GM23338 (cell line): ENCODE results near the gene POC1B. TPM values are rescaled to one million over a fixed set of nuclear protein-coding genes. Genes with fewer than 3 reads are reported as not detected.

Experiments used
- ATAC-seq: fragments of 200-7000 bp; cut with Tn5 transposase; 3 replicates; pipeline ENCODE4 v1.9.1; 2020
- DNase-seq: peaks from one replicate; pipeline ENCODE4 v3.0.0-alpha.2; 2015; ENCODE audit warnings: low spot score
- H2AFZ ChIP-seq: fragments of 200-600 bp; sonication (generic); 2 replicates; pipeline ENCODE4 v1.8.0; 2016; ENCODE audit warnings: antibody characterized with exemption, mild to moderate bottlenecking, moderate library complexity
- H3F3A ChIP-seq: fragments of 200-600 bp; sonication (generic); replicated peaks from 2 replicates; pipeline ENCODE4 v1.8.0; 2017; ENCODE audit warnings: antibody characterized with exemption, mixed run types, low read depth
- H3K27ac ChIP-seq: fragments of 200-600 bp; sonication (generic); 2 replicates; pipeline ENCODE4 v1.6.1; 2016; ENCODE audit warnings: low read depth
- H3K27me3 ChIP-seq: fragments of 200-600 bp; sonication (generic); 2 replicates; pipeline ENCODE4 v1.8.0; 2016; ENCODE audit warnings: mild to moderate bottlenecking, mixed run types, moderate library complexity; ENCODE audit not compliant: insufficient read depth
- H3K36me3 ChIP-seq: fragments of 200-600 bp; sonication (generic); 2 replicates; pipeline ENCODE4 v1.8.0; 2016; ENCODE audit warnings: mild to moderate bottlenecking; ENCODE audit not compliant: insufficient read depth
- H3K4me1 ChIP-seq: fragments of 200-600 bp; sonication (generic); 2 replicates; pipeline ENCODE4 v1.8.0; 2016; ENCODE audit warnings: mild to moderate bottlenecking, moderate library complexity; ENCODE audit not compliant: insufficient read depth
- H3K4me2 ChIP-seq: fragments of 200-600 bp; sonication (generic); 2 replicates; pipeline ENCODE4 v1.7.1; 2017; ENCODE audit warnings: mixed run types
- H3K4me3 ChIP-seq: fragments of 200-600 bp; sonication (generic); 2 replicates; pipeline ENCODE4 v1.6.1; 2016; ENCODE audit warnings: mixed run types
- H3K79me2 ChIP-seq: fragments of 200-600 bp; sonication (generic); replicated peaks from 2 replicates; pipeline ENCODE4 v1.8.0; 2017; ENCODE audit warnings: mild to moderate bottlenecking; ENCODE audit not compliant: insufficient read depth
- H3K9me2 ChIP-seq: fragments of 200-600 bp; sonication (generic); 2 replicates; pipeline ENCODE4 v1.8.0; 2017; ENCODE audit not compliant: insufficient read depth
- H4K20me1 ChIP-seq: fragments of 200-600 bp; sonication (generic); replicated peaks from 2 replicates; pipeline ENCODE4 v1.8.0; 2017; ENCODE audit warnings: mild to moderate bottlenecking; ENCODE audit not compliant: insufficient read depth
- H3K27ac Mint-ChIP-seq: 2 replicates; pipeline ENCODE4 v1.8.0; 2020; ENCODE audit warnings: inconsistent platforms, mild to moderate bottlenecking, moderate library complexity, mixed read lengths
- H3K27me3 Mint-ChIP-seq: 3 replicates; pipeline ENCODE4 v1.8.0; 2022; ENCODE audit warnings: low read depth, mild to moderate bottlenecking, moderate library complexity, mixed read lengths, inconsistent platforms; ENCODE audit not compliant: insufficient read depth, poor library complexity
- H3K36me3 Mint-ChIP-seq: 3 replicates; pipeline ENCODE4 v1.8.0; 2021; ENCODE audit warnings: low read depth, mild to moderate bottlenecking, inconsistent platforms, moderate library complexity, mixed read lengths
- H3K4me1 Mint-ChIP-seq: 3 replicates; pipeline ENCODE4 v1.8.0; 2020; ENCODE audit warnings: mild to moderate bottlenecking, inconsistent platforms, mixed read lengths
- H3K4me3 Mint-ChIP-seq: 3 replicates; pipeline ENCODE4 v1.8.0; 2021; ENCODE audit warnings: moderate library complexity, mild to moderate bottlenecking, inconsistent platforms, mixed read lengths
- H3K9me3 Mint-ChIP-seq: 3 replicates; pipeline ENCODE4 v1.8.0; 2020; ENCODE audit warnings: moderate library complexity, mild to moderate bottlenecking, inconsistent platforms, mixed read lengths
- EZH2 ChIP-seq: fragments of 200-600 bp; sonication (generic); IDR thresholded peaks from one replicate; pipeline ENCODE4 v1.8.0; 2017; ENCODE audit warnings: antibody characterized with exemption, mild to moderate bottlenecking, low read depth; ENCODE audit not compliant: unreplicated experiment
- JUNB ChIP-seq: IDR thresholded peaks from one replicate; pipeline ENCODE4 v1.6.1; 2016; ENCODE audit warnings: antibody characterized with exemption; ENCODE audit not compliant: unreplicated experiment
- NANOG ChIP-seq: IDR thresholded peaks from 2 replicates; pipeline ENCODE4 v1.6.1; 2016; ENCODE audit warnings: antibody characterized with exemption, borderline replicate concordance
- STAT1 ChIP-seq: IDR thresholded peaks from one replicate; pipeline ENCODE4 v1.6.1; 2016; ENCODE audit warnings: antibody characterized with exemption; ENCODE audit not compliant: unreplicated experiment
- polyA plus RNA-seq: library from polyadenylated mRNA; unstranded; fragments of >200 nt; fragmentation: Nextera tagmentation; extraction: Ambion mirVana; gene quantifications from 2 replicates; pipeline ENCODE4 v1.2.1, GENCODE V29; 2016
- total RNA-seq: library from RNA; depleted of rRNA; stranded (reverse); fragments of >200 nt; shearing (Covaris generic); gene quantifications from 2 replicates; pipeline ENCODE4 v1.2.3, GENCODE V29; 2014
- TF ChIP-seq, protein P1 (sequence below), 2 experiments: fragments of 200-600 bp in 1 of 2; sonication (generic) in 1 of 2; conservative IDR thresholded peaks; 2 replicates each; pipeline versions ENCODE4 v1.5.1 to v1.6.1; 2016 to 2017; ENCODE audit warnings: antibody characterized with exemption in 2 of 2, low read depth in 2 of 2, mild to moderate bottlenecking in 2 of 2, moderate library complexity in 1 of 2
- TF ChIP-seq, protein P2 (sequence below): IDR thresholded peaks from 2 replicates; pipeline ENCODE4 v1.6.1; 2016; ENCODE audit warnings: antibody characterized with exemption
- TF ChIP-seq, protein P3 (sequence below): IDR thresholded peaks from one replicate; pipeline ENCODE4 v1.6.1; 2018; ENCODE audit warnings: antibody characterized with exemption; ENCODE audit not compliant: unreplicated experiment

Gene POC1B
- total and polyA plus RNA-seq, 2 experiments from 2014 or later = 11.8 to 17.5 TPM

DNA sequence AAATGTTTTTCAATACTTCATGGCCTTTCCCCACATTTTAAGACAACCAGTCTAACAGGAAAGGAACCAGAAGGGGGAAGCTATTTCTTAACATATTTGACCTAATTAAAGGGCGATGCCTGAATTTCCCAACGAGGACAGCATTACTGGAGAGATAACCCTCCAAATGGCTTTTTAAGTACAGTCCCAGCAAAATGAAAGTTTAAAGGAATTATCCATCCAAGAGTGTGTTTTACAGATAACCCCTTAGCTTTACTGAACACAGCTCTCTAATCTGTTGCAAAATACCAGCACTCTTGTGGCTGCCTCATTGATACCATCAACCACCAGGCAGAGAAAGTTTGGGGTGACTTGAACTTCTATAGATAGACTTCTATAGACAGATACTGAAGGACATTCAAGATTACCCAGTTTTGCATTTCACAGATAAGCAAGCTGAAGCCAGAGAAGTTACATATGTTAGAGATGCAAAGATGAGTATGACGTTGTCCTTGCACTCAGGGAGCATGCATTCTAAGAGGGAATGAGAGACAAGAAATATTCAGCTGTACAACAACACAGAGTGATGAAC lies 132.2 kb downstream of the POC1B start (continued):
- TF ChIP-seq, protein P1, sequence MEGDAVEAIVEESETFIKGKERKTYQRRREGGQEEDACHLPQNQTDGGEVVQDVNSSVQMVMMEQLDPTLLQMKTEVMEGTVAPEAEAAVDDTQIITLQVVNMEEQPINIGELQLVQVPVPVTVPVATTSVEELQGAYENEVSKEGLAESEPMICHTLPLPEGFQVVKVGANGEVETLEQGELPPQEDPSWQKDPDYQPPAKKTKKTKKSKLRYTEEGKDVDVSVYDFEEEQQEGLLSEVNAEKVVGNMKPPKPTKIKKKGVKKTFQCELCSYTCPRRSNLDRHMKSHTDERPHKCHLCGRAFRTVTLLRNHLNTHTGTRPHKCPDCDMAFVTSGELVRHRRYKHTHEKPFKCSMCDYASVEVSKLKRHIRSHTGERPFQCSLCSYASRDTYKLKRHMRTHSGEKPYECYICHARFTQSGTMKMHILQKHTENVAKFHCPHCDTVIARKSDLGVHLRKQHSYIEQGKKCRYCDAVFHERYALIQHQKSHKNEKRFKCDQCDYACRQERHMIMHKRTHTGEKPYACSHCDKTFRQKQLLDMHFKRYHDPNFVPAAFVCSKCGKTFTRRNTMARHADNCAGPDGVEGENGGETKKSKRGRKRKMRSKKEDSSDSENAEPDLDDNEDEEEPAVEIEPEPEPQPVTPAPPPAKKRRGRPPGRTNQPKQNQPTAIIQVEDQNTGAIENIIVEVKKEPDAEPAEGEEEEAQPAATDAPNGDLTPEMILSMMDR (conservative IDR thresholded peaks at IDR 0.05; ENCODE audit: low read depth in 2 of 2) = no peak
- TF ChIP-seq JUNB (no peak), STAT1 (no peak), NANOG (no peak), EZH2 (no peak)
- TF ChIP-seq, protein P2, sequence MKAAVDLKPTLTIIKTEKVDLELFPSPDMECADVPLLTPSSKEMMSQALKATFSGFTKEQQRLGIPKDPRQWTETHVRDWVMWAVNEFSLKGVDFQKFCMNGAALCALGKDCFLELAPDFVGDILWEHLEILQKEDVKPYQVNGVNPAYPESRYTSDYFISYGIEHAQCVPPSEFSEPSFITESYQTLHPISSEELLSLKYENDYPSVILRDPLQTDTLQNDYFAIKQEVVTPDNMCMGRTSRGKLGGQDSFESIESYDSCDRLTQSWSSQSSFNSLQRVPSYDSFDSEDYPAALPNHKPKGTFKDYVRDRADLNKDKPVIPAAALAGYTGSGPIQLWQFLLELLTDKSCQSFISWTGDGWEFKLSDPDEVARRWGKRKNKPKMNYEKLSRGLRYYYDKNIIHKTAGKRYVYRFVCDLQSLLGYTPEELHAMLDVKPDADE = no peak

DNA sequence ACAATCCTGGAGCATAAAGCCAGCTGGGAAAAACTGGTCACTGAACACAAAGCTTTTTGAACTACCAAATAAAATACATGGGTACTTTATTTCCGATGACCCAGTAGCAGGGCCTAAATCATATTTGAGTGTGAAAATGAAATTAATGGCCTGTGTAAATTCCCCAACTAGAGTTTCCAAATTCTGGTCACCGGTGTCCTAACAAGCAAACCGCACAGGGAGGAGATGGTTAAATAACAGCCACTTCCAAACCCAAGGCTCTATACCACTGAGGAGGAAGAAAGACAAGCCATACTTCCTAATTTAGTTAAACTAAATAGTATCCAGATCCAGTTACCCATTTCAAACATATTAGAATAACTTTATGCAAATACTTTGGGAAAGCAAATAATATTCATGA lies 133.5 kb downstream of the POC1B start:
- H3K4me2 ChIP-seq = no peak overlapping the region
- DNase-seq (no peak), ATAC-seq (no peak)
- no peaks in the 10 kb centered on the region for H3K36me3 Mint-ChIP-seq
- TF ChIP-seq, protein P1 (conservative IDR thresholded peaks at IDR 0.05; ENCODE audit: low read depth in 2 of 2) = no peak
- TF ChIP-seq, protein P3, sequence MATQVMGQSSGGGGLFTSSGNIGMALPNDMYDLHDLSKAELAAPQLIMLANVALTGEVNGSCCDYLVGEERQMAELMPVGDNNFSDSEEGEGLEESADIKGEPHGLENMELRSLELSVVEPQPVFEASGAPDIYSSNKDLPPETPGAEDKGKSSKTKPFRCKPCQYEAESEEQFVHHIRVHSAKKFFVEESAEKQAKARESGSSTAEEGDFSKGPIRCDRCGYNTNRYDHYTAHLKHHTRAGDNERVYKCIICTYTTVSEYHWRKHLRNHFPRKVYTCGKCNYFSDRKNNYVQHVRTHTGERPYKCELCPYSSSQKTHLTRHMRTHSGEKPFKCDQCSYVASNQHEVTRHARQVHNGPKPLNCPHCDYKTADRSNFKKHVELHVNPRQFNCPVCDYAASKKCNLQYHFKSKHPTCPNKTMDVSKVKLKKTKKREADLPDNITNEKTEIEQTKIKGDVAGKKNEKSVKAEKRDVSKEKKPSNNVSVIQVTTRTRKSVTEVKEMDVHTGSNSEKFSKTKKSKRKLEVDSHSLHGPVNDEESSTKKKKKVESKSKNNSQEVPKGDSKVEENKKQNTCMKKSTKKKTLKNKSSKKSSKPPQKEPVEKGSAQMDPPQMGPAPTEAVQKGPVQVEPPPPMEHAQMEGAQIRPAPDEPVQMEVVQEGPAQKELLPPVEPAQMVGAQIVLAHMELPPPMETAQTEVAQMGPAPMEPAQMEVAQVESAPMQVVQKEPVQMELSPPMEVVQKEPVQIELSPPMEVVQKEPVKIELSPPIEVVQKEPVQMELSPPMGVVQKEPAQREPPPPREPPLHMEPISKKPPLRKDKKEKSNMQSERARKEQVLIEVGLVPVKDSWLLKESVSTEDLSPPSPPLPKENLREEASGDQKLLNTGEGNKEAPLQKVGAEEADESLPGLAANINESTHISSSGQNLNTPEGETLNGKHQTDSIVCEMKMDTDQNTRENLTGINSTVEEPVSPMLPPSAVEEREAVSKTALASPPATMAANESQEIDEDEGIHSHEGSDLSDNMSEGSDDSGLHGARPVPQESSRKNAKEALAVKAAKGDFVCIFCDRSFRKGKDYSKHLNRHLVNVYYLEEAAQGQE = no peak
- TF ChIP-seq STAT1 (no peak), NANOG (no peak), EZH2 (no peak)
- H3K9me3 Mint-ChIP-seq = no peaks in the 10 kb centered on the region; the same call in 2 of the 3 replicates
- H3K27ac Mint-ChIP-seq = no peak overlapping the region
- no peak overlapping the region for H3K4me3 Mint-ChIP-seq
- H2AFZ ChIP-seq = no peak overlapping the region
- H3K9me2 ChIP-seq = no peaks in the 10 kb centered on the region
- H3K4me1 Mint-ChIP-seq = peaks cover 8% of the 10 kb centered on the region
- H3K4me1 ChIP-seq = no peaks in the 10 kb centered on the region
- H3K36me3 ChIP-seq = no peaks in the 10 kb centered on the region
- H3K27ac ChIP-seq = no peak overlapping the region
- H3K79me2 ChIP-seq = no peaks in the 10 kb centered on the region
- H3K27me3 Mint-ChIP-seq = no peaks in the 10 kb centered on the region
- no peaks in the 10 kb centered on the region for H4K20me1 ChIP-seq
- no peaks in the 10 kb centered on the region for H3K27me3 ChIP-seq
- H3F3A ChIP-seq = no peaks in the 10 kb centered on the region
- no peak overlapping the region for H3K4me3 ChIP-seq
